ENCODE results near the gene TRIM47. TPM values are rescaled to one million over a fixed set of nuclear protein-coding genes. Genes with fewer than 3 reads are reported as not detected.
A peak's percentile ranks its signal among the peaks of the same experiment; 100 is the strongest.

The TRIM47 gene
- total and polyA plus RNA-seq, 2 of the 13 experiments (the other 11 are each of a cell fraction or from before 2014, with no cell fraction given) = 33.5 to 82.0 TPM

GRCh38 chr17:75872434-75873351 lies 5.7 kb downstream of the TRIM47 start (continued):
- TF ChIP-seq, protein P1, sequence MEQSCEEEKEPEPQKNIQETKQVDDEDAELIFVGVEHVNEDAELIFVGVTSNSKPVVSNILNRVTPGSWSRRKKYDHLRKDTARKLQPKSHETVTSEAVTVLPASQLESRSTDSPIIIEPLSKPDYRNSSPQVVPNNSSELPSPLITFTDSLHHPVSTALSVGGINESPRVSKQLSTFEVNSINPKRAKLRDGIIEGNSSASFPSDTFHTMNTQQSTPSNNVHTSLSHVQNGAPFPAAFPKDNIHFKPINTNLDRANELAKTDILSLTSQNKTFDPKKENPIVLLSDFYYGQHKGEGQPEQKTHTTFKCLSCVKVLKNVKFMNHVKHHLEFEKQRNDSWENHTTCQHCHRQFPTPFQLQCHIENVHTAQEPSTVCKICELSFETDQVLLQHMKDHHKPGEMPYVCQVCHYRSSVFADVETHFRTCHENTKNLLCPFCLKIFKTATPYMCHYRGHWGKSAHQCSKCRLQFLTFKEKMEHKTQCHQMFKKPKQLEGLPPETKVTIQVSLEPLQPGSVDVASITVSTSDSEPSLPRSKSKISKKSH (CRISPR knock-in tag; IDR thresholded peaks at IDR 0.05; ENCODE audit: borderline replicate concordance) = peak; percentile 69
- TF ChIP-seq RORA (CRISPR knock-in tag; IDR thresholded peaks at IDR 0.05) = no peak
- peak; percentile 60 for TF ChIP-seq RBM39 (IDR thresholded peaks at IDR 0.05; ENCODE audit: low read depth, low read length, poor library complexity, severe bottlenecking)
- peak; percentile 54 for TF ChIP-seq RCOR2 (CRISPR knock-in tag; IDR thresholded peaks at IDR 0.05)
- TF ChIP-seq SKI (IDR thresholded peaks at IDR 0.05; ENCODE audit: partially characterized antibody) = peak; percentile 100
- TF ChIP-seq ZNF781 (CRISPR knock-in tag; IDR thresholded peaks at IDR 0.05; ENCODE audit: borderline replicate concordance, not compliant biosample characterization) = peak; percentile 13
- peak; percentile 41; the same call in 1 of the 2 replicates for TF ChIP-seq AHDC1 (CRISPR knock-in tag; IDR thresholded peaks at IDR 0.05; ENCODE audit: borderline replicate concordance)
- peak; percentile 92 for TF ChIP-seq HNF4A (CRISPR knock-in tag; IDR thresholded peaks at IDR 0.05)
- TF ChIP-seq KLF9 (CRISPR knock-in tag; IDR thresholded peaks at IDR 0.05; ENCODE audit: low read depth) = no peak; the same call in 1 of the 2 replicates
- TF ChIP-seq, protein P2, sequence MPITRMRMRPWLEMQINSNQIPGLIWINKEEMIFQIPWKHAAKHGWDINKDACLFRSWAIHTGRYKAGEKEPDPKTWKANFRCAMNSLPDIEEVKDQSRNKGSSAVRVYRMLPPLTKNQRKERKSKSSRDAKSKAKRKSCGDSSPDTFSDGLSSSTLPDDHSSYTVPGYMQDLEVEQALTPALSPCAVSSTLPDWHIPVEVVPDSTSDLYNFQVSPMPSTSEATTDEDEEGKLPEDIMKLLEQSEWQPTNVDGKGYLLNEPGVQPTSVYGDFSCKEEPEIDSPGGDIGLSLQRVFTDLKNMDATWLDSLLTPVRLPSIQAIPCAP (CRISPR knock-in tag; IDR thresholded peaks at IDR 0.05; ENCODE audit: low read depth) = no peak
- peak; percentile 68 for TF ChIP-seq YY1 (IDR thresholded peaks at IDR 0.05; ENCODE audit: insufficient read depth, insufficient replicate concordance, low read depth, low read length)
- peak; percentile 83 for TF ChIP-seq ZNF710 (CRISPR knock-in tag; IDR thresholded peaks at IDR 0.05; ENCODE audit: borderline replicate concordance)
- peak; percentile 99 for TF ChIP-seq RXRA (CRISPR knock-in tag; IDR thresholded peaks at IDR 0.05)
- TF ChIP-seq, protein P3, sequence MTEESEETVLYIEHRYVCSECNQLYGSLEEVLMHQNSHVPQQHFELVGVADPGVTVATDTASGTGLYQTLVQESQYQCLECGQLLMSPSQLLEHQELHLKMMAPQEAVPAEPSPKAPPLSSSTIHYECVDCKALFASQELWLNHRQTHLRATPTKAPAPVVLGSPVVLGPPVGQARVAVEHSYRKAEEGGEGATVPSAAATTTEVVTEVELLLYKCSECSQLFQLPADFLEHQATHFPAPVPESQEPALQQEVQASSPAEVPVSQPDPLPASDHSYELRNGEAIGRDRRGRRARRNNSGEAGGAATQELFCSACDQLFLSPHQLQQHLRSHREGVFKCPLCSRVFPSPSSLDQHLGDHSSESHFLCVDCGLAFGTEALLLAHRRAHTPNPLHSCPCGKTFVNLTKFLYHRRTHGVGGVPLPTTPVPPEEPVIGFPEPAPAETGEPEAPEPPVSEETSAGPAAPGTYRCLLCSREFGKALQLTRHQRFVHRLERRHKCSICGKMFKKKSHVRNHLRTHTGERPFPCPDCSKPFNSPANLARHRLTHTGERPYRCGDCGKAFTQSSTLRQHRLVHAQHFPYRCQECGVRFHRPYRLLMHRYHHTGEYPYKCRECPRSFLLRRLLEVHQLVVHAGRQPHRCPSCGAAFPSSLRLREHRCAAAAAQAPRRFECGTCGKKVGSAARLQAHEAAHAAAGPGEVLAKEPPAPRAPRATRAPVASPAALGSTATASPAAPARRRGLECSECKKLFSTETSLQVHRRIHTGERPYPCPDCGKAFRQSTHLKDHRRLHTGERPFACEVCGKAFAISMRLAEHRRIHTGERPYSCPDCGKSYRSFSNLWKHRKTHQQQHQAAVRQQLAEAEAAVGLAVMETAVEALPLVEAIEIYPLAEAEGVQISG (CRISPR knock-in tag; IDR thresholded peaks at IDR 0.05) = peak; percentile 92

All from HepG2 (cell line).